Activated CD4-positive, alpha-beta T cell treated with anti-CD3 and anti-CD28 coated beads, Interleukin-2, amount 10 ng/mL, durations not matched to agents 7 days and 5 days (primary cell): ENCODE results near the gene TNIP3. TPM values are rescaled to one million over a fixed set of nuclear protein-coding genes. Genes with fewer than 3 reads are reported as not detected.
"Not testable (repeated sequence)": the region's sequence is repeated elsewhere in the genome, so short reads cannot be mapped to it uniquely, and the experiment has no call there.

Experiments
- CTCF ChIA-PET: fragments of 350-600 bp; sonication (Branson Sonifier 250); formaldehyde crosslinking; loops from one replicate; lab custom pipeline; 2021; ENCODE audit warnings: antibody characterized with exemption; lab: Charles Lee
- POLR2A ChIA-PET: fragments of 350-600 bp; sonication (Branson Sonifier 250); formaldehyde crosslinking; loops from one replicate; lab custom pipeline; 2021; ENCODE audit warnings: antibody characterized with exemption; lab: Charles Lee
- DNase-seq: peaks from one replicate; pipeline ENCODE4 v3.0.0-alpha.2; 2020
- H3K27ac Mint-ChIP-seq: one replicate; pipeline ENCODE4 v1.8.0; 2021; ENCODE audit warnings: mild to moderate bottlenecking, moderate library complexity, mixed read lengths
- H3K27me3 Mint-ChIP-seq: one replicate; pipeline ENCODE4 v1.8.0; 2021; ENCODE audit warnings: mixed read lengths
- H3K36me3 Mint-ChIP-seq: one replicate; pipeline ENCODE4 v1.8.0; 2021; ENCODE audit warnings: low read depth, mixed read lengths
- H3K4me1 Mint-ChIP-seq: one replicate; pipeline ENCODE4 v1.8.0; 2021; ENCODE audit warnings: mixed read lengths
- H3K4me3 Mint-ChIP-seq: one replicate; pipeline ENCODE4 v1.8.0; 2021; ENCODE audit warnings: mild to moderate bottlenecking, moderate library complexity, mixed read lengths
- H3K9me3 Mint-ChIP-seq: one replicate; pipeline ENCODE4 v1.8.0; 2021; ENCODE audit warnings: mixed read lengths
- total RNA-seq, 2 experiments: library from RNA; stranded (reverse); gene quantifications; one replicate each; pipeline ENCODE4 v1.2.3, GENCODE V29; 2021

Gene TNIP3
- under 1 TPM; 0.74 to 0.75 TPM for total RNA-seq

DNA sequence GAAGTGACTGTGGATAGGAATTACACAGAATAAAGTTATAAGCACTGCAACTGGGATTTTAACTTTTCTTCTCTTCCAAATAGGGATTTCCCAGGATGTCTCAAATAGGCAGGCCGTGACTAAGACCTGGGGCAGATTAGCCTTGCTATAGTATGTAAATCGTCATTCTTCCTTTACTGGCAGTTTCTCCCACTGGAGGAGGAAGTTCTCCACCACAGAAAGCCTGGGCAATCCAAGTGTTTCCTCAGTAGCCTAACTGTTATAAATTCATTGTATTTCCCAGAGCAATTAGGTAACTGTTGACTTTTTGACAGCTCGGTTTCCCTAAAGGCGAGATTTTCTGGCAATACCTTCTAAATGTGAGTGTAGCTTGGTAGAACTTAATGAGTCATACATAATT is at the start of gene TNIP3:
TSS of gene TNIP3 (minus strand) at position 31 of the 400 bp plus-strand sequence. CDS start 196 bp downstream, outside the sequence.
- H3K4me1 Mint-ChIP-seq, result peaks cover 20% of the 10 kb centered on the region
- ChIA-PET CTCF (no interaction called here), POLR2A (no interaction called here)
- H3K9me3 Mint-ChIP-seq, result peaks cover 7% of the 10 kb centered on the region
- H3K27me3 Mint-ChIP-seq, result peaks cover 8% of the 10 kb centered on the region
- H3K27ac Mint-ChIP-seq, result no peak within 1 kb of the TSS
- no peak within 1 kb of the TSS for H3K4me3 Mint-ChIP-seq
- DNase-seq, result no peak
- H3K36me3 Mint-ChIP-seq, result peaks cover 7% of the 10 kb centered on the region

- ChIA-PET CTCF (interaction anchor here (1.3 kb wide), 1 partner anchor 21 kb away, joined by 4 read pairs; no protein-coding TSS in a partner anchor), POLR2A (no interaction called here)
- H3K4me1 Mint-ChIP-seq, result peaks cover 4% of the 10 kb centered on the region
- DNase-seq, result no peak
- no peaks in the 10 kb centered on the region for H3K27me3 Mint-ChIP-seq
- H3K27ac Mint-ChIP-seq, result no peak overlapping the region
- peaks cover 5% of the 10 kb centered on the region for H3K9me3 Mint-ChIP-seq
- no peak overlapping the region for H3K4me3 Mint-ChIP-seq
- no peaks in the 10 kb centered on the region for H3K36me3 Mint-ChIP-seq
Observed at GRCh38 chr4:121212806-121213205, 48.7 kb upstream of the TNIP3 start.

DNA sequence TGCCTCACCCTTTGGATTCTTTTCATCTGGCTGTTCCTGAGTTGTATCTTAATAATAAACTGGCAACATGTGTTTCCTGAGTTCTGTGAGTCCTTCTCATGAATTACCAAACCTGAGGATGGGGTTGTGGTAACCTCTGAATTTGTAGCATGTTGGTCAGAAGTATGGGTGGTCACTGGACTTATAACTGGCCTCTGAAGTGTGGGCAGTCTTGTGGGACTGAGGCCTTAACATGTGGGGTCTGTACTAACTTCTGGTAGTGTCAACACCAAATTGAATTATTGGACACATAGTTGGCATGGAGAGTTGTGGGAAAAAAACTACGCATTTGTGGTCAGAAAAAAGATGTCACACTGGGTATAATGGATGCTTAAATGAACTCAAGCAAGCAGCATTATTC is 45.0 kb upstream of the TNIP3 start:
- peaks cover 4% of the 10 kb centered on the region for H3K27me3 Mint-ChIP-seq
- DNase-seq, result no peak
- no peak overlapping the region for H3K27ac Mint-ChIP-seq
- ChIA-PET POLR2A (no interaction called here), CTCF (interaction anchor here (2.2 kb wide), 1 partner anchor 10 kb away, joined by 9 read pairs; no protein-coding TSS in a partner anchor)
- H3K4me1 Mint-ChIP-seq, result no peaks in the 10 kb centered on the region
- H3K9me3 Mint-ChIP-seq, result peaks cover 8% of the 10 kb centered on the region
- H3K4me3 Mint-ChIP-seq, result no peak overlapping the region
- H3K36me3 Mint-ChIP-seq, result no peaks in the 10 kb centered on the region

DNA sequence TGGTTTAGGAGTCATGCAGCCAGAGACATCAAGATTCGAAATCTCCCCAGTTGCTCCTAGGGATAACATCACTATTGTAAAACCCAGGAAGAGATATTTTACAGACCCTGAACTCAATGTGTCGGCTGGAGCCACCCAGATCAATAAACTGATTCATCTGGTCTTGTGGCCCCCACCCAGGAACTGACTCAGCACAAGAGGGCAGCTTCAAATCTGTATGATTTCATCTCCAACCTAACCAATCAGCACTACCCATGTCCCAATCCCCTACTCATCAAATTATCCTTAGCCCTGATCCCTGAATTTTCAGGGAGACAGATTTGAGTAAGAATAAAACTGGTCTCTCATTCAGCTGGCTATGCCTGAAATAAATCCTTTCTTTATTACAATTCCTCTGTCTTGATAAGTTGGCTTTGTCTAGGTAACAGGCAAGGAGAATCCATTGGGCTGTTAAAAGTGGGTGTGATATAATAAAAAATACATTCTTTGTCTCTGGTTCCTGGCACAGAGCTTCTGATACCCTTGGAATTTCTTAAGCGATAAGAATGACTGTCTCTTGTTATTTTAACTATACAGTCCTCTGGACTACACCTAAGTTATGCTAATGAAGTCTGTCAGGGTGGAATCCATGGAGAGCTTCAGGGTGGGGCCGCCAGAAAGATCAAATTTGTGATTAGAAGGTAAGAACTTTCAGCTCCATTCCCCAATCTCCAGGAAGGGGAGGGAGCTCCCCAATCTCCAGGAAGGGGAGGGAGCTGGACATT is 44.3 kb upstream of the TNIP3 start:
- CTCF ChIA-PET, result interaction anchor here (1.0 to 2.2 kb wide), 2 partner anchors 9 to 53 kb away, joined by 3 to 9 read pairs; no protein-coding TSS in a partner anchor
- Mint-ChIP-seq H3K4me1 (no peaks in the 10 kb centered on the region), H3K9me3 (peaks cover 8% of the 10 kb centered on the region), H3K36me3 (no peaks in the 10 kb centered on the region), H3K27me3 (peaks cover 4% of the 10 kb centered on the region), H3K27ac (no peak overlapping the region), H3K4me3 (no peak overlapping the region)
- POLR2A ChIA-PET, result no interaction called here
- DNase-seq, result no peak

- not testable (repeated sequence) for H3K27ac Mint-ChIP-seq
- CTCF ChIA-PET, result interaction anchor here (0.5 to 1.2 kb wide), 2 partner anchors 15 to 19 kb away, joined by 3 read pairs; no protein-coding TSS in a partner anchor
Observed at GRCh38 chr4:121205777-121206176, 41.7 kb upstream of the TNIP3 start.

DNA sequence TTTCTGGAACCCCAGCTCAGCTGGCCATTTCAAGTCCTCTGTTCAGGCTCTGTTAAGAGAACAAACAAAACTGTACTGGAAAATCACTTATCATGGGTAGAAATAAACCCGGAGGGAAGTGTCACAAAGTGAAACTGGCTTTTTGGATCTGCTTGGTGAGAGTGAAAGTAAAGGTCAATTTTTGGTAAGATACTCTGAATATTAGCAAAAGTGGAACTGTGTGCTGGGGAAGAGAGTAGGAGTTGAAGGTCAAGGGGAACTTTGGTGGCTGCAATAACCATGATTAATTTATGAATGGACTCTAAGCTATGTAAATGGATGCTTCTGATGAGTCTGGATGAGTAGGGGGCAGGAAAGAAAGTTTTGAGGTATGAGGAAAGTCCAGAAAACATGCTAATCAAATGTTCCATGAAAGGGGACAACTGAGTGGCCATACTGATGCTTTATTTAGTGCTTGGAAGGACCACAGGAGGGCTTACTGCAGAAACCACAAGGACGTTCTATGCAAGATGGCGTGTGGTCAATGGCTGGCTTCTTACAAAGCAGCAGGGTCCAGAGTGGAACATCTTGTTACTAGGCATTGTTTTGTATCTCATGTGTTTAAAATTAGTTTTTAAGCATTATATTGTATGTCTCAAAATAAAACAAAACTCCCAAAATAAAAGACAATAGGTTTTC is 36.8 kb upstream of the TNIP3 start:
- H3K36me3 Mint-ChIP-seq, result no peaks in the 10 kb centered on the region
- no peak overlapping the region for H3K4me3 Mint-ChIP-seq
- peaks cover 4% of the 10 kb centered on the region for H3K27me3 Mint-ChIP-seq
- H3K9me3 Mint-ChIP-seq, result peaks cover 3% of the 10 kb centered on the region
- CTCF ChIA-PET, result interaction anchor here (1.0 to 2.9 kb wide), 4 partner anchors 7 to 24 kb away, joined by 3 to 10 read pairs (median 10); no protein-coding TSS in a partner anchor
- H3K4me1 Mint-ChIP-seq, result peaks cover 21% of the 10 kb centered on the region
- no peak for DNase-seq
- H3K27ac Mint-ChIP-seq, result peak overlapping the region; percentile 34
- POLR2A ChIA-PET, result no interaction called here

More at GRCh38 chr4:121205777-121206176, 41.7 kb upstream of the TNIP3 start:
- POLR2A ChIA-PET, H3K27me3 Mint-ChIP-seq, DNase-seq, H3K36me3 Mint-ChIP-seq, H3K4me1 Mint-ChIP-seq, H3K4me3 Mint-ChIP-seq, H3K9me3 Mint-ChIP-seq: not testable (repeated sequence)

DNA sequence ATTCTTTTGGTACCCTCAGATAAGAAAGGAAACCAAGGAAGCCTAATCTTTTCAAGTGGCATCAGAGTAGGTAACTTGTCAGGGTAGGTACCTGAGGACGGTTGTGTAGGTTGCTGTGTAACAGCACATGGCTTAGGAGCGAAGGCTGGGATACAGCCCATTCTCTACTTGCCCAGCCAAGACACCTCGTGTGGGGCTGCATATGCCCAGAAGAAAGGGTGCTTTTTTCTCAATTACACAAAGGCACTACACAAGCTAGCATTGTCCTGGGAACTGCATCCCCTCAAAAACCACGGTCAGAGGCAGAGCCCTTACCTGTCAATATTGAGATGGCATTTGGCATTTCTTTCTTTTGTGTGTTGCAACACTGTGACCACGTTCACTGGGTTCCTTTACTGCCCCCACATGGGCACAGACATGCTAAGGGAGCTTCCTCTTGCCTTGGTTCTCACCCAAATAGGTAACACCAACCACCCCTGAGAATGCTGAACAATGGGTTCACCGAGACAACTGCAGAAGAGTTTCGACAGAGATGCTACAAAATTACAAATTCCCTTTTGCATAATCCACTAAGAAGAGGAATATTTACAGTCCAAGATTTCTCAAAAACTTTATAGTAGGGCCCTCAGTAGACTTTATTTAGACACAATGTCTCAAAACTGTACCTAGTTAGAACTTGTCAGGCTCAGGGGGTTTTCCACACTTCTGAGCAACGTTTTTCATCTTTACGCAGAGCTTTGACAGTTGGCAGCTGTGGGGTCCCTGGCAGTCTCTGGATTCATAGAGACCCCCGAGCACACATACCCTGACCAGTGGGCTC is 35.8 kb upstream of the TNIP3 start:
- CTCF ChIA-PET, result interaction anchor here (0.6 to 3.2 kb wide), 5 partner anchors 8 to 1891 kb away, joined by 3 to 11 read pairs (median 9); no protein-coding TSS in a partner anchor
- H3K4me3 Mint-ChIP-seq, result no peak overlapping the region
- POLR2A ChIA-PET, result no interaction called here
- H3K9me3 Mint-ChIP-seq, result peaks cover 3% of the 10 kb centered on the region
- DNase-seq, result no peak
- H3K27ac Mint-ChIP-seq, result no peak overlapping the region
- H3K4me1 Mint-ChIP-seq, result peaks cover 21% of the 10 kb centered on the region
- no peaks in the 10 kb centered on the region for H3K36me3 Mint-ChIP-seq
- peaks cover 3% of the 10 kb centered on the region for H3K27me3 Mint-ChIP-seq

DNA sequence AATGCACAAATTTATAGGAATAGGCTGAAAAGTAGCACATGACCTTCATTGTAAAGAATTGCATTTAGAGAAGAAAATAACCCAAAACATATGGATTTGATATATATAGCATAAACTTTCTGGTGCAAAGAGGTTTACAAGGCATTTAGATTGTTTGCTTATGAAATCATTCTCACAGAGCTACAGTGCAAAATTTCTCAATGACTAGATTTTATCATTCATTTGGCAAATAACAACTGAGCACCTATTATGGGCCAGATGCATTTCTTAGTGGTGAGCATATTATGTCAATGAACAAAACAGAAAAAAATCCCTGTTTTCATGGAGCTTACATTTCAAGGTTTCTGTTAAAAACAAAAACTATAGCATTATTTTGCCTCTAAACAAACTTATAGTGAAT is 34.1 kb upstream of the TNIP3 start:
- H3K27ac Mint-ChIP-seq, result no peak overlapping the region

GRCh38 chr4:121195649-121196048 is 31.5 kb upstream of the TNIP3 start:
- ChIA-PET CTCF (interaction anchor here (0.7 kb wide), 1 partner anchor 9 kb away, joined by 3 read pairs; no protein-coding TSS in a partner anchor), POLR2A (no interaction called here)
- H3K4me3 Mint-ChIP-seq, result no peak overlapping the region
- DNase-seq, result no peak
- H3K4me1 Mint-ChIP-seq, result peaks cover 41% of the 10 kb centered on the region
- H3K27ac Mint-ChIP-seq, result no peak overlapping the region
- H3K9me3 Mint-ChIP-seq, result peaks cover under 1% of the 10 kb centered on the region
- peaks cover 1% of the 10 kb centered on the region for H3K36me3 Mint-ChIP-seq
- no peaks in the 10 kb centered on the region for H3K27me3 Mint-ChIP-seq

More for the DNA sequence above, 34.1 kb upstream of the TNIP3 start:
- H3K4me1 Mint-ChIP-seq, result peaks cover 27% of the 10 kb centered on the region
- DNase-seq, result no peak
- POLR2A ChIA-PET, result no interaction called here
- no peak overlapping the region for H3K4me3 Mint-ChIP-seq
- H3K36me3 Mint-ChIP-seq, result no peaks in the 10 kb centered on the region
- H3K27me3 Mint-ChIP-seq, result no peaks in the 10 kb centered on the region
- H3K9me3 Mint-ChIP-seq, result peaks cover 3% of the 10 kb centered on the region
- CTCF ChIA-PET, result interaction anchor here (1.1 to 3.2 kb wide), 4 partner anchors 9 to 44 kb away, joined by 3 to 11 read pairs (median 8); no protein-coding TSS in a partner anchor

DNA sequence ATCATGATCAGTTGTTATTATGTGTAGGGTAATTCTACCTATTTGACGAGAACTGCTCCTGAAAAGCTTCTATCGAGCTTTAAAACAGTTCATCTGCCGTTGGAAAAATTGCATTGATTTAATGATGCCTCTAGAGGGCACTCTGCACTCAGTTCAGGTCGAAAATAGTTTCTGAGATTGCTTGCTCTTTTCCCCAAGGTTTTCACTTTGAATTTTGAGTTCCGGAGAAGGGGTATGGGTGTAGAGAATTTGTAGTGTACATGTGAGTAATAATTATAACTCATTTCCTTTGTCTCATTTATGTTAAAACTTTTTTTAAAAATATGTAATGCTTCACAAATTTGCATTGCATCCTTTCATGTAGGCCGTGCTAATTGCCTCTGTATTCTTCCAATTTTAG is 28.4 kb upstream of the TNIP3 start:
- no peak overlapping the region for H3K4me3 Mint-ChIP-seq
- POLR2A ChIA-PET, result interaction anchor here (0.6 kb wide), 2 partner anchors 37 to 692 kb away, joined by 3 to 4 read pairs; no protein-coding TSS in a partner anchor
- CTCF ChIA-PET, result interaction anchor here (0.6 to 1.9 kb wide), 27 partner anchors 9 to 512 kb away, joined by 3 to 11 read pairs (median 4); no protein-coding TSS in a partner anchor
- no peak overlapping the region for H3K27ac Mint-ChIP-seq
- no peaks in the 10 kb centered on the region for H3K27me3 Mint-ChIP-seq
- no peaks in the 10 kb centered on the region for H3K9me3 Mint-ChIP-seq
- peak; percentile 25 for DNase-seq
- H3K36me3 Mint-ChIP-seq, result peaks cover 6% of the 10 kb centered on the region
- H3K4me1 Mint-ChIP-seq, result peaks cover 56% of the 10 kb centered on the region

GRCh38 chr4:121192013-121192412 is 27.9 kb upstream of the TNIP3 start:
- H3K27me3 Mint-ChIP-seq, result no peaks in the 10 kb centered on the region
- POLR2A ChIA-PET, result interaction anchor here (0.6 kb wide), 2 partner anchors 37 to 692 kb away, joined by 3 to 4 read pairs; no protein-coding TSS in a partner anchor
- no peak for DNase-seq
- peaks cover 57% of the 10 kb centered on the region for H3K4me1 Mint-ChIP-seq
- peaks cover 6% of the 10 kb centered on the region for H3K36me3 Mint-ChIP-seq
- H3K9me3 Mint-ChIP-seq, result no peaks in the 10 kb centered on the region
- CTCF ChIA-PET, result interaction anchor here (0.6 to 2.7 kb wide), 27 partner anchors 8 to 512 kb away, joined by 3 to 11 read pairs (median 4); no protein-coding TSS in a partner anchor
- peak overlapping the region; percentile 28 for H3K27ac Mint-ChIP-seq
- peak overlapping the region; percentile 4 for H3K4me3 Mint-ChIP-seq

GRCh38 chr4:121191361-121191760 is 27.2 kb upstream of the TNIP3 start:
- H3K9me3 Mint-ChIP-seq, result no peaks in the 10 kb centered on the region
- CTCF ChIA-PET, result interaction anchor here (1.2 to 2.7 kb wide), 6 partner anchors 9 to 57 kb away, joined by 3 to 10 read pairs (median 4); no protein-coding TSS in a partner anchor
- H3K36me3 Mint-ChIP-seq, result peaks cover 6% of the 10 kb centered on the region
- DNase-seq, result no peak
- POLR2A ChIA-PET, result no interaction called here
- H3K27me3 Mint-ChIP-seq, result no peaks in the 10 kb centered on the region
- H3K4me3 Mint-ChIP-seq, result no peak overlapping the region
- H3K4me1 Mint-ChIP-seq, result peaks cover 57% of the 10 kb centered on the region
- peak overlapping the region; percentile 91 for H3K27ac Mint-ChIP-seq
